Mononuclear cell (primary cell): ENCODE measurements around the gene LCP2. TPM values are rescaled to one million over a fixed set of nuclear protein-coding genes. Genes with fewer than 3 reads are reported as not detected.
"Not testable (repeated sequence)": the region's sequence is repeated elsewhere in the genome, so short reads cannot be mapped to it uniquely, and the experiment has no call there.

ENCODE experiments used
- H3K27me3 ChIP-seq: 2 replicates; pipeline ENCODE4 v1.6.0; 2011; ENCODE audit warnings: low read length, control low read depth; ENCODE audit not compliant: insufficient read depth
- H3K4me1 ChIP-seq: 2 replicates; pipeline ENCODE4 v1.5.1; 2011; ENCODE audit warnings: mild to moderate bottlenecking, low read length, control low read depth; ENCODE audit not compliant: insufficient read depth
- H3K4me3 ChIP-seq: 2 replicates; pipeline ENCODE4 v1.5.1; 2011; ENCODE audit warnings: mild to moderate bottlenecking, low read length, moderate library complexity
- H3K9me3 ChIP-seq: 2 replicates; pipeline ENCODE4 v1.5.1; 2011; ENCODE audit warnings: low read depth, mild to moderate bottlenecking, control low read depth, low read length
- total RNA-seq: library from RNA; depleted of rRNA; stranded (reverse); fragments of >200 nt; gene quantifications from one replicate; pipeline ENCODE4 v1.2.3, GENCODE V29; 2012

LCP2 gene
- total RNA-seq, 1 donor = 440 TPM

DNA sequence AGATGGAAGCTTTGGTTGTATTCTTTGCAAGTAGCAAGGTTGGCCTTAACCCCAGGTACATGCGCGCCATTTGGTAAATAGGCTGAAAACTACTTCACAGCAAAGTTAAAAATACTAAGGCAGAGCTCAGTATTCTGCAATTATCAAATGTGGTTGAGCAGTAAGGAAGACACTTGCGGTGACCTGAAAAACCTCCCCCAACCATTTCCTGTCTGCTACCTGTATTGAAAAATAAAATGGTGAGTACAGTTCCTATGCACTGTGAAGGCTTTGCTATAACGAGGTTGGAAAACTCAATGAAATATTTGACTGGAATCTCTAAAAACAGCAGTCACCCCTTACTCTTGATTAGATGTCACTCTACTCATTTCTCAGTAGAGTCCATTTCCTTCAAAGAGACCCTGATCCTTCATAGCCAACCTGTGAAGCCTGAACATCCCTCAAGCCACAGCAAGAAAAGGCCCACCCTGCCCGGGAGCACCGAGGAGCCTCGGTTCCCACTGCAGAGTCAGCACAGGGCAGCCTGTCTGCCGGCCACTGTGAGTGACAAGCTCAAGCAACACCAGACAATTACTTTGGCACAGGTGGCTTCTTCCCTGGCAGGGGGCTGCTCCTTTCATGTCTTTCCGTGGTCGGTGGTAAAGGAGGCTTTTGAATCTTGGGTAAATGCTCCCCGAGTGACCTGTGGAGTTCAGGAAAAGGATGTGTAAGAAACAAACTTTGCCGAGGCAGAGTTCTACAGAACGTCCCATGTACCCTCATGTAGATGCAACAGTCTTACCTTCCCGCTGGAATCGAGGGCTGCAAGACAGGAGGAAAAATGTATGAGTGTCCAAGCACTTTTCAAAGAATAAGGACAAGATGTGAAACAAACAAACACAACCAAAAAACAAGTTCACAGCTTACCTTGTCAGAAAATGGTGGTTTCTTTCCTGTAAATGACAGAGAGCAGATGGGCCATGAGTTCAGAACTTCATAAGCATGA lies 35.2 kb downstream of the LCP2 start:
- H3K27me3 ChIP-seq = no peaks in the 10 kb centered on the region
- peaks cover 40% of the 10 kb centered on the region for H3K4me1 ChIP-seq
- no peak overlapping the region for H3K4me3 ChIP-seq
- no peaks in the 10 kb centered on the region for H3K9me3 ChIP-seq

DNA sequence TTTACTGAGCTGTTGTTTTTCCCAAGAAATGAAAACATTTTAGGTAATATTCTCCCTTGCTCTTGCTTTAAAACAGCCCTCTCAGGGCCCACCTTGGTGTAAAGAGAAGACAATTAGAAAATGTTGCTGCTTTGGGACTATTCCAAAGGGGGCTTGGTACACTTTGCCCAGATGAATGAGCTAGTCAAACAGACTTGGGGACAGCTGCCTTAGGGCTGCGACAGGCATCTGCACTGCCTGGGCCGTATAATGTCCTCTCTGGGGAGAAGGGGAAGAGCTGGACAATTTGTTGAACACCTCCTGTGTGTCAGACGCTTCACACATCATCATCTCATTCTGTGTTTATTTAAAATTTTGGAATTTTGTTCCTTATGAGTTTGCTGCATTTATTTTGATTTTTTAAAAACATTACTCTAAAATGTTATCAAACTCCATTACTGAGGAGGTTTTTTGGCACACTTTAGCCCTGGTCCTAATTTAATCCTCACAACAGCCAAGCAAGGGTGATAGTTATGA lies 36.0 kb downstream of the LCP2 start:
- Histone ChIP-seq H3K4me3 (no peak overlapping the region), H3K4me1 (peaks cover 32% of the 10 kb centered on the region), H3K9me3 (no peaks in the 10 kb centered on the region), H3K27me3 (no peaks in the 10 kb centered on the region)

DNA sequence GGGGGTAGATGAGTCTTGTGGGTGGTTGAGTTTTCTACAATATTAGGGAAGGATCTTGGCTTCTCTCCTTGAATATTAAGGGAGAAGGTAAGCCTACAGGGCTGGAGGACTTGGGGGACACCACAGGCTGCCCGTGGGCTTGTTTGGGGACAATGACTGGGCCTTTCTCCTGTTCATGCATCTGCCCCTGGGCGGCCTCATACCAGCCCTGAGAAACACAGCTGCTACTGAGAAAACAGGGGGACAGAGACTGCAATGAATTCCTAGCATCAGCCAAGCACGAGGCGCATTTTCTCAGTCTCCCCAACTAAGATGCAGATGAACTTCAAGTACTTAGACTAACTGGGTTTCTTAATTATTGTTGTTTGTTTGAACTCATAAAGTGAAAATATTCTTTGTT lies 40.2 kb downstream of the LCP2 start:
- Histone ChIP-seq H3K4me1 (peaks cover 23% of the 10 kb centered on the region), H3K4me3 (no peak overlapping the region), H3K9me3 (no peaks in the 10 kb centered on the region), H3K27me3 (no peaks in the 10 kb centered on the region)

DNA sequence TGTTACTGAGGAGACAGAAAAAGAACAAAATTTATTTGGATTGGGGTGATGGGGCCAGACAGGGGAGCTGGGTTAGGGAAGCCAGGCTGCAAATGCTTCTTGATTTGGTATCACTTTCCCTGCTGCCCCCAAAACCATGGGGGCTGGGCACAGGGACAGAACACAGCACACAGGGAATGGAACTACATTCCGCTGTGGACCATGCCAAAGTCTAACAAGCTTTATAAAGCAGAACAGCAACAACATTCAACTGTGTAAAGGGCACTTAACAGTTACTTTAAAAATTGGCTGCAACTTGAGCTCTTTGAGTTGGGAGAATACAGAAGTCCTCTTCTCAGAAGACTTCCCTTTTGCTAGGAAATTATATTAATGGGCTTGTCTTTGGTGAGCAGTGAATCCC lies 41.0 kb downstream of the LCP2 start:
- Histone ChIP-seq H3K27me3 (no peaks in the 10 kb centered on the region), H3K4me1 (peaks cover 17% of the 10 kb centered on the region), H3K4me3 (no peak overlapping the region), H3K9me3 (no peaks in the 10 kb centered on the region)

DNA sequence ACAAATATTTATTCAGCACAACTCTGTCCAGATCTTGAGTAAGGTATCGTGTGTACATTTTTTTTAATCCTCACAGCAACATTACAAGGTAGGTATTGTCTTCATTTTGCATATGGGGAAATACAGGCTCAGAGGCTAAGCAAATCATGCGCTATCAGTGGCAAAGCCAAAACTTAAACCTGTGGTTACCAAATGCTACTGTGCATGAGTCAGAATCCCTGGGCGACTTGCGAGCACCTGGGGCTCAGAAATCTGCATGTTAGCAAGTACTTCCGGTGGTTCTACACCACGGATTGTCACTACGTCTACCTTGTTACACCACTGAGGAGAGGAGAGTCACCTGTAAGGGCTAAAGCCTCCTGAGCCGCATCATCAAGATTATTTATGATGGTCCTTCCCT lies 43.5 kb downstream of the LCP2 start:
- Histone ChIP-seq H3K4me1 (peaks cover 13% of the 10 kb centered on the region), H3K27me3 (no peaks in the 10 kb centered on the region), H3K4me3 (no peak overlapping the region), H3K9me3 (no peaks in the 10 kb centered on the region)

DNA sequence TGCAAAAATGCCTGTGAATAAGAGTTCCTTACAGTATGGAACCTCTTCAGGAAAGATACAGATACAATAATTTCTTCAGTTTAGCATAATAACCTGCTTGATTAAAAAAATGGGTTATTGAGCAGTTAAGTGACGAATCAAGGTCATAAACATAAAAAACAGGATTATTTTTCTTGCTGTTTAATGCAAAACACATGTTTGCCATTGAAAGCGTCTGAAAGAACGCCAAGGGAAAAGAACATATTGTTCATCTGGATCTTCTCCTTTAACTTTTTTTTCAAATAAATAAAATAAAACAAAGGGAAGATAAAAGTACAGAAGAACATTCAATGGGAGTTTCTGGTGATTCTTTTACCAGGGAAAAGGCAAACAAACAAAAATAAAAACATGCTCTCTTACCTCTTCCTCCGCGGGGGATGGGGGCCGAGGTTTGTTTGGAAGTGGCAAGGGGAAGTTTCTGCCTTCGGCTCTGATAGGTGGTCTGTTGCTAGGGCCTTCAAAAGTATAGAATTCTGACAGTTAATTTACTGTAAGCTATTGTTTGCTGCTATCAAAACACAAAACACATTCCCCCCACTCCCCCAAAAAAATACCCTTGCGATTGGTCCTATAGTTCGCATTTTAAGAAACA lies 44.7 kb downstream of the LCP2 start:
- H3K4me3 ChIP-seq = no peak overlapping the region
- H3K4me1 ChIP-seq = peaks cover 13% of the 10 kb centered on the region
- H3K9me3 ChIP-seq = no peaks in the 10 kb centered on the region
- H3K27me3 ChIP-seq = no peaks in the 10 kb centered on the region

DNA sequence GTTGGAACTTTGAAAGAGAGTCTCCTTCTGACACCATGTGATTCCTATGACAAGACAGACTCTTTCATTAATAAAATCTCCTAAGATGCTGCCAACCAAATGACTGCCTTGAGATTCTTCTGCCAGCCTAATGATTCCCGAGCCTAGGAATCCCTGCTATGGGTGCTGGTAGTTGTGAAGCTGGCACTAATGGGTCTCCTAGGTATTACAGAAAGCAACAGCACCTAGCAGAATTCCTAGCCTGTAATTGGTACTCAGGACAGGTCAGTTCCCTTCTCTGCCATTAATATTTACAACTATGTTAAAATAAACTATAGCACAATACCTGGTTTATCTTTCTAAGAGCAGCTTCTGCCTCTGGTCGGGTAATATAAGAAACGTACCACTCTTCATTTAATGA lies 45.5 kb downstream of the LCP2 start:
- Histone ChIP-seq H3K4me3 (no peak overlapping the region), H3K4me1 (peaks cover 13% of the 10 kb centered on the region), H3K9me3 (no peaks in the 10 kb centered on the region), H3K27me3 (no peaks in the 10 kb centered on the region)

DNA sequence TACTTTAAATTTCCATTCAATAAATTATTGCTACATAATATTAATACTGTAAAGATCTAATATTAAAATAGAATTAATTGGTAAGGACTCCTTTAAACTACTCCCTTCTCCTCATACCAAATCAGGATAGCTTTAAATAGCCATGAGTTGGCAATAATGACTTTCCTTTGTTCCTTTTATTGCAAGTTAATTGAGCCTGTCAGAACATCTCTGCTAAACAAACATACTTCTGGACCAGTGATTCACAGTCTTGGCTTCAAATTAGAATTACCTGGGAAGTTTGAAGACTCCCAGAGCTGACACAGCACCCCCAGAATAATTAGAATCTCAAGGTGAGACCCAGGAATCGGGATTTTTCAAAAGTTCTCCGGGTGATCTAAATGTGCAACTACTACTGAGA lies 46.1 kb downstream of the LCP2 start:
- no peaks in the 10 kb centered on the region for H3K27me3 ChIP-seq
- H3K9me3 ChIP-seq = no peaks in the 10 kb centered on the region
- H3K4me1 ChIP-seq = peaks cover 13% of the 10 kb centered on the region
- no peak overlapping the region for H3K4me3 ChIP-seq

DNA sequence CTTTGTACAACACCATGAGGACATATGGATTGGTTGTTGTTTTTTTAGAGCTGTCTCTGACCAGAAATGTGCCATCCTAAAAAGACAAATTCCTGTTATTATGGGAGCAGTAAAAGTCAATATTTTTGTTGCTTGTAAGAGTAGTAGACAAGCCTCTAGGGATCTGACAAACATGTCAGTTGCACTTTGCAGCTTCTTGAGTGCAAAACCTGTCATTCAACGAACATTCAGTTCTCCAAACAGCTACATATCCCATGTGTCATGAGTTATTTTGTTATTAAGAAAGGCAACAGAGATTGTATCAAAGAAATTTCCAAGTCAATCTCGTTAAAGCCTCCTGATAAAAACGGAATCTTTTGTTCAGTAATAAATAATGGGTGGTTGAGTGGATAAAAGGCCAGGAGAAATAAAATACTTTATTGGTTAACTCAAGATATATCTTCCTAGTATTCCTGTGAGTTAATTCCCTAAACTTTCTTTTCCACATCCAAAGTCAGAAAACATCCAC lies 46.7 kb downstream of the LCP2 start:
- Histone ChIP-seq H3K9me3 (no peaks in the 10 kb centered on the region), H3K27me3 (no peaks in the 10 kb centered on the region), H3K4me1 (peaks cover 13% of the 10 kb centered on the region), H3K4me3 (no peak overlapping the region)

DNA sequence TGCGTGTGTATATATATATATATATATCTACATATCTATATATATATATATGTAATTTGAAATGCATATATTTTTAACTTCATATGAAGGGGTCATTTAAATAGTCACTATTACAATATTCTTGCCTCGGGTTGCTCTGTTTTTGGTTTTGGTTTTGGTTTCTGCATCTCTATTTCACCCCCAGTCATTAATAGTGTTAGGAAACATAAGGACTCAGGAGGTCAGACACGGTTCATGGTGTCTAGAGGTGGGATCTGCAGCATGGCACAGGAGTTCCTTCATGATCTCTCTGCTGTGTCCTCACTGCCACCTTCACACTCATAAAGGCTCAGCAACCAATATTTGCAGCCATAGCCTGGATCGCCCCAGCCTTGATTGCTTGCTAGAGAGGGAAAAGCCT lies 48.2 kb downstream of the LCP2 start:
- Histone ChIP-seq H3K9me3 (no peaks in the 10 kb centered on the region), H3K27me3 (no peaks in the 10 kb centered on the region), H3K4me1 (peaks cover 10% of the 10 kb centered on the region), H3K4me3 (no peak overlapping the region)

DNA sequence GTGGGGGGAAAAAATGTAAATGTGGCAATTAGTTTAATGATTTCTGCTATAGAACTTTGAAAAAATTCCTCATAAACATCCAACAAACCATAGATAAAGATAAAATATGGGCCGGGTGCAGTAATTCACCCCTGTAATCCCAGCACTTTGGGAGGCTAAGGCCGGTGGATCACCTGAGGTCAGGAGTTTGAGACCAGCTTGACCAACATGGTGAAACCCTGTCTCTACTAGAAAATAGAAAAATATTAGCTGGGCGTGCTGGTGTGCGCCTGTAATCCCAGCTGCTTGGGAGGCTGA lies 48.7 kb downstream of the LCP2 start:
- not testable (repeated sequence) for H3K4me3 ChIP-seq, H3K27me3 ChIP-seq, H3K4me1 ChIP-seq, H3K9me3 ChIP-seq

DNA sequence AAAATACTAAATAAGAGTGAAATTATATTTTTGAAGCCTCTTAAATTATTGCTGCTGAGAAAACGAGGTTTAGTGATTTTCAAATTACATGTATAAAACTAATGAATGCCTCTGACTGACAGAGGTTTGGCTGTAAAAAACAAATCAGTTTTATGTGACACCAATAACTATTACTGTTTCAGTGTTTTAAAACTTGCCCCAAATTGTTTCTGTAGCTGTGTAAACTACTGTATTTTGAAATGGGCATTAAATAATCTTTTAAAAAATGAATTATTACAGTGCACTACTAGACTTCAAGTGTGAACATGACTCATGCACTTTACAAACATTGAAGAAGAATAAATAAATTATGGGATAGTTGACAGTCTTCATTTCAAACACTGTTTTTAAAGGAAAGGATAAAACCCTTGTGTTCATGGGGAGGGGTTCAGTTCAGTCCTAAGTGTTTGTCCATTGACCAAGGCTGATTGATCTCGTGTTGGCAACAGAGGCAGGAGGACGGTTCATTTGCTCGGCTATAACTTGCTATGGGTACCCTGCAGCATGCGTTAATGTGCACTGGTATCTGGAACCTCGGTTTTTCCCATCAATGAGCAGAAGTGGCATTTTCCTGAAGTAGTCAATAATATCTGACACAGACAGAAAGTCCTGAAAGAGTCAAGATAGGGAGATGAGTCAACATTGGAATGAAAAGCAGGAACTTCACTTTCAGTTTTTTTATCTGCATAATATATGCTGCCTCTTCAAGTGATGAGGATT lies 49.2 kb downstream of the LCP2 start:
- no peaks in the 10 kb centered on the region for H3K9me3 ChIP-seq
- H3K4me3 ChIP-seq = no peak overlapping the region
- no peaks in the 10 kb centered on the region for H3K27me3 ChIP-seq
- peaks cover 5% of the 10 kb centered on the region for H3K4me1 ChIP-seq

DNA sequence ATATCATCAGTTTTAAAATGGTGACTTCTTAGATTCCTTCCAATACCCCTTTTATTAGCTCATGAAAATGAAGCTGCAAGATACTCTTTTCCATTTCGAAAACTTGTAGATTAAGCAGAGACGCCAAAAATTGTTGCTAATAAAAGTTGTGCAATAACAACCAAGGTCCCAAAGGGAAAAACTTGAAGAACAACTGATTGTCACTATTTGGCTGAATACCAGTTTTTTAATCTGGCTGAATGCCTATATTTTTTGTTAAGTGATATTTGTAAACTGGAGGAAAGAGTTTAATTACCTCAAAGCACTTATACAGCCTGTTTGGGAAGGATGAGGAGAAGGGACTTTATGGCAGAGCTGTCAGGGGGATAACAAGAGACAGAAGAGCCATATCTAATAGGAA lies 50.2 kb downstream of the LCP2 start:
- peaks cover 5% of the 10 kb centered on the region for H3K4me1 ChIP-seq
- no peaks in the 10 kb centered on the region for H3K9me3 ChIP-seq
- H3K27me3 ChIP-seq = no peaks in the 10 kb centered on the region
- H3K4me3 ChIP-seq = no peak overlapping the region

DNA sequence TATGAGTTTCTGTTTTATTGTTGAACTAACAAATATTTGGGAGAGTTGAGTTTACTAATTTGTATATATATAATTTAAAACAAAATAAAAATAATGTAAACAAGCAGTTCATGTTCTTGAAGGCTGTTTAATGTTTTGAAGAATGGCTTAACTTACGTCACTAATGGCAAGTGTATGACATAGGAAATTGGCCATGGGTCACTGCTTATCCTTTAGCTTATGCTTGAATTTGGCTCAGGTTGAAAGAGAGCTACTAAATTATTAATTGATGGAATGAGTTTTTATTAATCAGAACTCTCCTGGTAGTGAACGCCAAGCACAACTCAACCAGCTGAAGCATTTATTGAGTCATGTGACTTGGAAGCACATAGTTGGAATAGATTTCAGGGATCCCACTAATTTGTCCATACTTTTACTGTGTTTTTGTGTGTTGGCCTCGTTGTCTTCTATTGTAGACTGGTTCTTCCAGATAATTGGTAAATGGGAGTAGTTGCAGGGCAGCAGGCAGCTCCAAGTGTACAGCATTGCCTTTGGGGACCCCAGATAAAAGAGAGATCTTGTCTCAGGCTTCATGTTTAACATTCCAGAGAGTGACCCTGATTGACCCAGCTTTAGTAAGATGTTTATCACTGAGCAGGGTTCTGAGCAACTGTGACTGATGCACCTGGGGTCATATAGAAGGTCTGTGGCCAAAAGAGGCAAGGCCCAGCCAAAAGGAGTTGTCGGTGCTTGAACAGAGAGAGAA lies 51.3 kb downstream of the LCP2 start:
- H3K27me3 ChIP-seq = no peaks in the 10 kb centered on the region
- no peak overlapping the region for H3K4me3 ChIP-seq
- H3K9me3 ChIP-seq = no peaks in the 10 kb centered on the region
- peaks cover 5% of the 10 kb centered on the region for H3K4me1 ChIP-seq
